SK-N-SH (cell line): Measurements from ENCODE around the gene NRN1L.

ENCODE experiments used
- EP300 ChIP-seq, 2 experiments: IDR thresholded peaks; 2 replicates each; pipeline versions ENCODE4 v1.4.0 to v1.6.1; 2012; ENCODE audit warnings: borderline replicate concordance in 1 of 2, low read depth in 1 of 2, low read length in 1 of 2
- GABPA ChIP-seq: IDR thresholded peaks from 2 replicates; pipeline ENCODE4 v1.4.0; 2012; ENCODE audit warnings: low read depth, mild to moderate bottlenecking
- MEF2A ChIP-seq: IDR thresholded peaks from 2 replicates; pipeline ENCODE4 v1.4.0; 2012; ENCODE audit warnings: low read depth, borderline replicate concordance
- NFIC ChIP-seq: IDR thresholded peaks from 2 replicates; pipeline ENCODE4 v1.4.0; 2012; ENCODE audit warnings: borderline replicate concordance
- POLR2AphosphoS5 ChIP-seq: IDR thresholded peaks from 2 replicates; pipeline ENCODE4 v1.6.1; 2012; ENCODE audit warnings: low read depth, low read length
- RAD21 ChIP-seq: IDR thresholded peaks from 2 replicates; pipeline ENCODE4 v1.6.1; 2012; ENCODE audit warnings: mild to moderate bottlenecking, low read length
- RFX5 ChIP-seq: IDR thresholded peaks from 2 replicates; pipeline ENCODE4 v1.6.1; 2012; ENCODE audit warnings: mild to moderate bottlenecking, improper control_type of control experiment, low read length
- TAF1 ChIP-seq: IDR thresholded peaks from 2 replicates; pipeline ENCODE4 v1.6.1; 2012; ENCODE audit warnings: low read depth, mild to moderate bottlenecking, low read length, moderate library complexity, borderline replicate concordance
- TCF12 ChIP-seq: IDR thresholded peaks from 2 replicates; pipeline ENCODE4 v1.4.0; 2012
- YY1 ChIP-seq: IDR thresholded peaks from 2 replicates; pipeline ENCODE4 v1.4.0; 2012; ENCODE audit warnings: low read depth, mild to moderate bottlenecking
- TF ChIP-seq, protein P1 (sequence below): IDR thresholded peaks from 2 replicates; pipeline ENCODE4 v1.4.0; 2012; ENCODE audit warnings: low read depth
- TF ChIP-seq, protein P2 (sequence below): fragments of 200-600 bp; sonication (generic); IDR thresholded peaks from 2 replicates; pipeline ENCODE4 v1.6.1; 2017; ENCODE audit warnings: antibody characterized with exemption, mild to moderate bottlenecking, moderate library complexity
- TF ChIP-seq, protein P3 (sequence below): IDR thresholded peaks from 2 replicates; pipeline ENCODE4 v1.4.0; 2012; ENCODE audit warnings: low read depth, borderline replicate concordance

DNA sequence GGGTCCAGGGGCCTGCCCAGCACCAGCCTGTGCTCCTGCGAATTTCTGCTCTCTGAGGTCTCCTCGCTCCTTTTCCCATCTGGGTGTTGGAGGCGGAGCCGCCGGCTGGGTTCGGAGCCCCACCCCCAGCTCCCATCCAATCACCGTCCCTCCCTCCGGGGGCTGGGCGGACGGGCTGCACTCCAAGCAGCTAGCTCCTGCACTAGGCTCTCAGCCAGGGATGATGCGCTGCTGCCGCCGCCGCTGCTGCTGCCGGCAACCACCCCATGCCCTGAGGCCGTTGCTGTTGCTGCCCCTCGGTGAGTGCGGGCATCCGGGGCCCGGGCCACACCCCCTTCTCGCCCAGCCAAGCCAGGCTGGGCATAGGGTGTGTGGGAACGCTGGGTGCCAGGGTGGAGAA, at the start of gene NRN1L:
- TF ChIP-seq NFIC, result peak; percentile 66
- no peak for TF ChIP-seq TAF1
- peak; percentile 14; the same call in 1 of the 2 replicates for TF ChIP-seq RAD21
- no peak for TF ChIP-seq POLR2AphosphoS5
- no peak for TF ChIP-seq MEF2A
- TF ChIP-seq TCF12, result no peak
- TF ChIP-seq, protein P1, sequence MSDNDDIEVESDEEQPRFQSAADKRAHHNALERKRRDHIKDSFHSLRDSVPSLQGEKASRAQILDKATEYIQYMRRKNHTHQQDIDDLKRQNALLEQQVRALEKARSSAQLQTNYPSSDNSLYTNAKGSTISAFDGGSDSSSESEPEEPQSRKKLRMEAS, result no peak
- TF ChIP-seq, protein P2, sequence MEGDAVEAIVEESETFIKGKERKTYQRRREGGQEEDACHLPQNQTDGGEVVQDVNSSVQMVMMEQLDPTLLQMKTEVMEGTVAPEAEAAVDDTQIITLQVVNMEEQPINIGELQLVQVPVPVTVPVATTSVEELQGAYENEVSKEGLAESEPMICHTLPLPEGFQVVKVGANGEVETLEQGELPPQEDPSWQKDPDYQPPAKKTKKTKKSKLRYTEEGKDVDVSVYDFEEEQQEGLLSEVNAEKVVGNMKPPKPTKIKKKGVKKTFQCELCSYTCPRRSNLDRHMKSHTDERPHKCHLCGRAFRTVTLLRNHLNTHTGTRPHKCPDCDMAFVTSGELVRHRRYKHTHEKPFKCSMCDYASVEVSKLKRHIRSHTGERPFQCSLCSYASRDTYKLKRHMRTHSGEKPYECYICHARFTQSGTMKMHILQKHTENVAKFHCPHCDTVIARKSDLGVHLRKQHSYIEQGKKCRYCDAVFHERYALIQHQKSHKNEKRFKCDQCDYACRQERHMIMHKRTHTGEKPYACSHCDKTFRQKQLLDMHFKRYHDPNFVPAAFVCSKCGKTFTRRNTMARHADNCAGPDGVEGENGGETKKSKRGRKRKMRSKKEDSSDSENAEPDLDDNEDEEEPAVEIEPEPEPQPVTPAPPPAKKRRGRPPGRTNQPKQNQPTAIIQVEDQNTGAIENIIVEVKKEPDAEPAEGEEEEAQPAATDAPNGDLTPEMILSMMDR, result no peak
- no peak for TF ChIP-seq YY1
- TF ChIP-seq EP300 (IDR thresholded peaks at IDR 0.05; ENCODE audit: borderline replicate concordance in 1 of 2, low read depth in 1 of 2, low read length in 1 of 2), result 0 out of 4 replicates have a peak, but pooled peaks of 1 of the 2 experiments have one; percentile 4
- TF ChIP-seq GABPA, result no peak
- TF ChIP-seq RFX5, result no peak
- TF ChIP-seq, protein P3, sequence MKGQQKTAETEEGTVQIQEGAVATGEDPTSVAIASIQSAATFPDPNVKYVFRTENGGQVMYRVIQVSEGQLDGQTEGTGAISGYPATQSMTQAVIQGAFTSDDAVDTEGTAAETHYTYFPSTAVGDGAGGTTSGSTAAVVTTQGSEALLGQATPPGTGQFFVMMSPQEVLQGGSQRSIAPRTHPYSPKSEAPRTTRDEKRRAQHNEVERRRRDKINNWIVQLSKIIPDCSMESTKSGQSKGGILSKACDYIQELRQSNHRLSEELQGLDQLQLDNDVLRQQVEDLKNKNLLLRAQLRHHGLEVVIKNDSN, result no peak
